ENCODE data around the gene ZHX3.

DNA sequence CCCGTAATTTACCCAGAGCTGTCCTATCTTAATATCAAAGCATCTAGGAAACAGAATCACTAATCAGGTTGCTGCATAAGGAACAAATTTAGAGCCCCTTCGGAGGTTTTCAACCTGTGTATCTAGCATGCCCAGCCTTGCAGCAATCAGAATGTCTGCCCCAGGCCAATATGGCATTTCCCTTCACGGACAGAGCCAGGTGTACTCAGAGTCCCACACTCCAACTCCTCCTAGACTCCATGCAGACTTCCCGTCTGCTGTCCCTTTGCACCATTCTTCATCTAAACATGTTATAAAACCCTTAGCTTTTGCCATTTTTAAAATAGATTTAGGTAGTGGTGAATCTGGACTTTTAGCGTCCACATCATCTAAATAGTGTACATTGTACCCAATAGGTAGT lies 61.0 kb downstream of the ZHX3 start:
- TF ChIP-seq, protein P1, sequence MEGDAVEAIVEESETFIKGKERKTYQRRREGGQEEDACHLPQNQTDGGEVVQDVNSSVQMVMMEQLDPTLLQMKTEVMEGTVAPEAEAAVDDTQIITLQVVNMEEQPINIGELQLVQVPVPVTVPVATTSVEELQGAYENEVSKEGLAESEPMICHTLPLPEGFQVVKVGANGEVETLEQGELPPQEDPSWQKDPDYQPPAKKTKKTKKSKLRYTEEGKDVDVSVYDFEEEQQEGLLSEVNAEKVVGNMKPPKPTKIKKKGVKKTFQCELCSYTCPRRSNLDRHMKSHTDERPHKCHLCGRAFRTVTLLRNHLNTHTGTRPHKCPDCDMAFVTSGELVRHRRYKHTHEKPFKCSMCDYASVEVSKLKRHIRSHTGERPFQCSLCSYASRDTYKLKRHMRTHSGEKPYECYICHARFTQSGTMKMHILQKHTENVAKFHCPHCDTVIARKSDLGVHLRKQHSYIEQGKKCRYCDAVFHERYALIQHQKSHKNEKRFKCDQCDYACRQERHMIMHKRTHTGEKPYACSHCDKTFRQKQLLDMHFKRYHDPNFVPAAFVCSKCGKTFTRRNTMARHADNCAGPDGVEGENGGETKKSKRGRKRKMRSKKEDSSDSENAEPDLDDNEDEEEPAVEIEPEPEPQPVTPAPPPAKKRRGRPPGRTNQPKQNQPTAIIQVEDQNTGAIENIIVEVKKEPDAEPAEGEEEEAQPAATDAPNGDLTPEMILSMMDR (IDR thresholded peaks at IDR 0.05): no peak
- TF ChIP-seq EZH2 (IDR thresholded peaks at IDR 0.05; ENCODE audit: borderline replicate concordance, insufficient read depth, low read depth, low read length, poor library complexity, severe bottlenecking): no peak

All from B cell (primary cell).